ENCODE data around the gene NETO2.
"Not testable (repeated sequence)": the region's sequence is repeated elsewhere in the genome, so short reads cannot be mapped to it uniquely, and the experiment has no call there.

NETO2 gene

GRCh38 chr16:47143677-47144558, at the start of gene NETO2:
Gene NETO2 (minus strand): TSS chr16:47143945. CDS start chr16:47143612, 333 bp downstream.
- peak; percentile 46 for TF ChIP-seq CTCF (IDR thresholded peaks at IDR 0.05; ENCODE audit: insufficient read depth, low read length, poor library complexity, severe bottlenecking)
- no peak for TF ChIP-seq EZH2phosphoT487 (conservative IDR thresholded peaks at IDR 0.05; ENCODE audit: low read length)
- Histone ChIP-seq H3K9me2 (replicated peaks; ENCODE audit: insufficient read depth, low read length) (no peaks in the 10 kb centered on the region), H3K4me3 (ENCODE audit: insufficient read depth, low read length, poor library complexity, severe bottlenecking) (peak within 1 kb of the TSS; percentile 95), H4K20me1 (ENCODE audit: low read depth, low read length) (peaks cover 14% of the 10 kb centered on the region), H3F3A (ENCODE audit: insufficient read depth) (peaks cover 9% of the 10 kb centered on the region), H3K27ac (ENCODE audit: low read depth, low read length) (peak within 1 kb of the TSS; percentile 81), H3K9ac (ENCODE audit: low read length) (peak within 1 kb of the TSS; percentile 88), H3K9me3 (ENCODE audit: insufficient read depth, low read length) (no peaks in the 10 kb centered on the region), H3K36me3 (ENCODE audit: low read length) (peaks cover 6% of the 10 kb centered on the region; the same call in 1 of the 2 replicates), H2AFZ (ENCODE audit: low read depth, low read length, severe bottlenecking) (peak within 1 kb of the TSS; percentile 88), H3K79me2 (ENCODE audit: insufficient read depth, low read length) (peaks cover 44% of the 10 kb centered on the region), H3K4me2 (ENCODE audit: low read depth, low read length, poor library complexity, severe bottlenecking) (peak within 1 kb of the TSS; percentile 83), H3K27me3 (ENCODE audit: low read length) (no peaks in the 10 kb centered on the region)

- Histone ChIP-seq H3F3A (ENCODE audit: insufficient read depth) (no peaks in the 10 kb centered on the region), H3K9ac (ENCODE audit: low read length) (no peak overlapping the region), H3K4me2 (ENCODE audit: low read depth, low read length, poor library complexity, severe bottlenecking) (no peak overlapping the region), H3K27ac (ENCODE audit: low read depth, low read length) (no peak overlapping the region), H3K79me2 (ENCODE audit: insufficient read depth, low read length) (no peaks in the 10 kb centered on the region), H3K9me2 (replicated peaks; ENCODE audit: insufficient read depth, low read length) (no peaks in the 10 kb centered on the region), H3K36me3 (ENCODE audit: low read length) (no peaks in the 10 kb centered on the region), H3K4me3 (ENCODE audit: insufficient read depth, low read length, poor library complexity, severe bottlenecking) (no peak overlapping the region), H2AFZ (ENCODE audit: low read depth, low read length, severe bottlenecking) (no peak overlapping the region), H3K9me3 (ENCODE audit: insufficient read depth, low read length) (no peaks in the 10 kb centered on the region), H3K27me3 (ENCODE audit: low read length) (no peaks in the 10 kb centered on the region), H4K20me1 (ENCODE audit: low read depth, low read length) (no peaks in the 10 kb centered on the region)
- TF ChIP-seq EZH2phosphoT487 (conservative IDR thresholded peaks at IDR 0.05; ENCODE audit: low read length) (no peak), CTCF (IDR thresholded peaks at IDR 0.05; ENCODE audit: insufficient read depth, low read length, poor library complexity, severe bottlenecking) (no peak)
Observed at GRCh38 chr16:47182318-47182717, 38.6 kb upstream of the NETO2 start.

- not testable (repeated sequence) for H3F3A ChIP-seq (ENCODE audit: insufficient read depth); H3K4me2 ChIP-seq (ENCODE audit: low read depth, low read length, poor library complexity, severe bottlenecking); H3K4me3 ChIP-seq (ENCODE audit: insufficient read depth, low read length, poor library complexity, severe bottlenecking); H3K36me3 ChIP-seq (ENCODE audit: low read length); H2AFZ ChIP-seq (ENCODE audit: low read depth, low read length, severe bottlenecking); H3K9ac ChIP-seq (ENCODE audit: low read length); H3K79me2 ChIP-seq (ENCODE audit: insufficient read depth, low read length); H3K9me3 ChIP-seq (ENCODE audit: insufficient read depth, low read length); H3K27ac ChIP-seq (ENCODE audit: low read depth, low read length); H3K27me3 ChIP-seq (ENCODE audit: low read length); H4K20me1 ChIP-seq (ENCODE audit: low read depth, low read length); H3K9me2 ChIP-seq (replicated peaks; ENCODE audit: insufficient read depth, low read length)
Observed at GRCh38 chr16:47181066-47181465, 37.3 kb upstream of the NETO2 start.

GRCh38 chr16:47180073-47180472, 36.3 kb upstream of the NETO2 start:
- no peaks in the 10 kb centered on the region for H3K9me2 ChIP-seq (replicated peaks; ENCODE audit: insufficient read depth, low read length)
- H3K4me2 ChIP-seq (ENCODE audit: low read depth, low read length, poor library complexity, severe bottlenecking), result no peak overlapping the region
- H3K27ac ChIP-seq (ENCODE audit: low read depth, low read length), result no peak overlapping the region
- no peaks in the 10 kb centered on the region for H3K27me3 ChIP-seq (ENCODE audit: low read length)
- no peaks in the 10 kb centered on the region for H3K9me3 ChIP-seq (ENCODE audit: insufficient read depth, low read length)
- TF ChIP-seq CTCF (IDR thresholded peaks at IDR 0.05; ENCODE audit: insufficient read depth, low read length, poor library complexity, severe bottlenecking), result no peak
- no peak for TF ChIP-seq EZH2phosphoT487 (conservative IDR thresholded peaks at IDR 0.05; ENCODE audit: low read length)
- no peak overlapping the region for H2AFZ ChIP-seq (ENCODE audit: low read depth, low read length, severe bottlenecking)
- H3K36me3 ChIP-seq (ENCODE audit: low read length), result no peaks in the 10 kb centered on the region
- H3K79me2 ChIP-seq (ENCODE audit: insufficient read depth, low read length), result no peaks in the 10 kb centered on the region
- no peaks in the 10 kb centered on the region for H3F3A ChIP-seq (ENCODE audit: insufficient read depth)
- H3K4me3 ChIP-seq (ENCODE audit: insufficient read depth, low read length, poor library complexity, severe bottlenecking), result no peak overlapping the region
- no peaks in the 10 kb centered on the region for H4K20me1 ChIP-seq (ENCODE audit: low read depth, low read length)
- H3K9ac ChIP-seq (ENCODE audit: low read length), result no peak overlapping the region
